ENCODE results near the gene STX10.

GRCh38 chr19:13100031-13100588 is 50.1 kb downstream of the STX10 start:
- TF ChIP-seq CTCF (IDR thresholded peaks at IDR 0.05) (no peak), POLR2A (IDR thresholded peaks at IDR 0.05) (no peak)

Measured in adrenal gland (tissue), 5 donors.